IPS-NIHi7 (cell line): ENCODE data around the gene PELI2.

Experiments
- DNase-seq: peaks from one replicate; pipeline ENCODE4 v3.0.0; 2012; ENCODE audit warnings: mixed read lengths; ENCODE audit errors: extremely low spot score

PELI2 gene

GRCh38 chr14:56205881-56206280 is 87.7 kb downstream of the PELI2 start:
- no peak for DNase-seq

GRCh38 chr14:56206596-56206995 is 88.4 kb downstream of the PELI2 start:
- DNase-seq = no peak

DNA sequence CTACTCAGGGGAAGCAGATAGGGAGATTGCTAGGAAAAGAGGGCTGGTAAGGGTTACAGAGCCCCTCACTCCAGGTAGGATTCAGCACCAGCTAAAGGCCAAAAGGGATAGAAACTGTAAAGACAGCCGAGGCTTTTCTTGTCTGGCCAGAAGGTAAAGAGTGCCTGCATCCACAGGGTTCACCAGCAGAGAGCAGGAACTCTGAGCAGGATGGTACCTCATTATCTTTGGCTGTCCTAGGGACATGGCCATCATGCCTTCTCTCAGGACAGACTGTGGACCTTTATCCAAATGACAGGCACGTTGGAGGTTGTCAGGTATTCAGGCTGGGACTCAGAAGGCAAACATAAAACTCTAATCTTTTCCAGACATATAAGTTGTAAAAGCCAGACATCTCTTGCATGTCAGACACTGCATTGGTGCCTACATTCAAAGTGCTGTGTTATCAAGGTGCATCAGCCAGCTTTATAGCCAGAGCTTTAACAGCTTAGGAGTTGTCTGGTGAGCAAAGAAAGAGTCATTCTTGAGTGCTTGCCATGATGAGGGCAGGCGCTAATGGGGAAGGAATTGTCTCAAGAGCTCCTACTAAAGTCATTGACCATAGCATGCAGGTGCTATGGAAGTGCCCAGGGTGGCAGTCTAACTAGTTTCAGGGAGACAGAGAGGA is 89.5 kb downstream of the PELI2 start:
- no peak for DNase-seq

DNA sequence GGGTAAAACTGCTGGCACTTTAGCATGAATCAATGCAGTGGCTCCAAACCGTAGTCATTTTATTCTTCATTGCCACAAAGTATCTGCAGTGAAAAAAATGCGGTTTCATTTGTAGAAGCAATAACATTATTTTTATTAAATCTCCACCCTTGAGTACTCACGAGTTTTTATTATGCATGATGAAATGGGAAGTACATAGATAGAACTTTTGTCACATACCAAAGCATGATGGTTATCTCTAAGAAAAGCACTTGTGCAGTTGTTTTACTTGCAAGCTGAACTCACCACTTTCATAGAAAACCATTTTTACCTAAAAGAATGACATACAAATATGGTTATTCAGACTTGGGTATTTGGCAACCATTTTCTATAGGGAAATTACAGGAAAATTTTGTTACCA is 90.3 kb downstream of the PELI2 start:
- DNase-seq = no peak

DNA sequence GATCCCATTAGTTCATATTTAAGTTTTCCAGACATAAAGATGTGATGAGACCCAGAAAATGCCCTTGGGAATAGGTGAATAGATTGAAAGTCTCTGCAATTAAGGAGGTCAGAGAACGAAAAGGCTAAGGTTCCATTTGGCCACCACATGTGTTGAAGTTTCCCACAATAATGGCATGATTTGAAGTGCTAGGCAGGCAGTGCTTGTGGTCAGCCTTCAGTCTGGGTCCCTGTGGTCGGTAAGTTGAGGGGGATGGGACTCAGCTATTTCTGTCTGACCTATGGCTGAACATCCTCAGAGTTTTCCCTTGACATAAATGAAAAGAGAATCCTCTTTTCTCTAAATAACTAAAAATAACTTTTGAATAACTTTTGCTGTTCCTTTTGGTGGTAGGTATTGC is 92.4 kb downstream of the PELI2 start:
- DNase-seq = no peak

- no peak for DNase-seq
These were observed 92.9 kb downstream of the PELI2 start for GRCh38 chr14:56211084-56211483.

DNA sequence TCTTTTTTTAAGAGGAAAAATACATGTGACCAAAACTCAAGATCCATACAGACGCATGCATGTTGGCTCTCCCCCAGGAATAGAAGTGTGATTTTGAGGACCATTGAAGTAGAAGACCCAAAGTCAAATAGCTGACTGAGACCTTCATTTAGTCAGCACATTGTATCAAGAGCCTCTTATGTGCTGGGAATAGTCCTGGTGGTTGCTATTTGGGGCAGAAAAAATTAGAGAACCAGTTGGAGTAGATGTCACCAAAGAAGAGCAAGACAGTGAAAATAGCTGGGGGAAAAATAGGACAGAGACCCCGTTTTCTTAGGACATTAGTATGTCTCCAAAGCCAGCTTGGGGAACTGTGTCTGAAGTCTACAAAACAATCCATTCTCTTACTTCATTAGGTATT is 93.6 kb downstream of the PELI2 start:
- no peak for DNase-seq

DNA sequence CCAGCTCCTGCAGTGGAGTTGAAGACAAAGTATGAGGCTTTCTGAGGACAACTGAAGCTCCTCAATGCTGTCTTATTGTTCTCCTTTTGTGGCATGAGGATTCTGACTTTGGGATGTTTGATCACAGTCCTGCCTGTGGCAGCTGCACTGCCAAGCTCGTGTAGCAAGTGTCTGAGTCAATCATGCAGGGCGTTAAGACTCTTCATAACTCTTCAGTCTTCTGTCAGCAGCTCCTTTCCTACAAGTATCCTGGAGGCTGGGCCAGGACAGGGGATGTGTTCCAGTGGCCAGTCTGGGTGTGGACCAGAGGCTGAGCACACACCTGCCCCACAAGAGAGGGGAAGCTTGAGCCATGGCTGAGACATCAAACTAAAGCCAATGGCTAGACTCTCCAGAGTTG is 94.3 kb downstream of the PELI2 start:
- DNase-seq = no peak

GRCh38 chr14:56213306-56213705 is 95.1 kb downstream of the PELI2 start:
- no peak for DNase-seq

DNA sequence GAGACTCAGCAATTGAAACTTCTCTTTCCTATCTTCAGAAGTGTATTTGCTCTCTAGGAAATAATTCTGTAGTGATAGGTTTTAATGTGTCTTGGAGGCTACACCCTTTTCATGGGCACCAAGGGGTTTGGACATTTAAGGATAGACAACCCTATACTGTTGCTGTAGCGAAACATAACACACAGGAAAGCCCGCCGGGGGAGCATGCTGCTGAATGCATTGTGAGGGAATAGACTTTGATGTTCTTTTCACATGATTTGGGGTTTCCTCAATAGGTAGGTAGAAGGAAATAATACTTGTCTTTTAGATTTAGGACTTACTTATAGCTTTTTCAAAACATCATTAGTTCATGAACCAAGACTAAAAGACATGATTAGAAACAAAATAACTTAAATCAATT is 97.0 kb downstream of the PELI2 start:
- DNase-seq = no peak

DNA sequence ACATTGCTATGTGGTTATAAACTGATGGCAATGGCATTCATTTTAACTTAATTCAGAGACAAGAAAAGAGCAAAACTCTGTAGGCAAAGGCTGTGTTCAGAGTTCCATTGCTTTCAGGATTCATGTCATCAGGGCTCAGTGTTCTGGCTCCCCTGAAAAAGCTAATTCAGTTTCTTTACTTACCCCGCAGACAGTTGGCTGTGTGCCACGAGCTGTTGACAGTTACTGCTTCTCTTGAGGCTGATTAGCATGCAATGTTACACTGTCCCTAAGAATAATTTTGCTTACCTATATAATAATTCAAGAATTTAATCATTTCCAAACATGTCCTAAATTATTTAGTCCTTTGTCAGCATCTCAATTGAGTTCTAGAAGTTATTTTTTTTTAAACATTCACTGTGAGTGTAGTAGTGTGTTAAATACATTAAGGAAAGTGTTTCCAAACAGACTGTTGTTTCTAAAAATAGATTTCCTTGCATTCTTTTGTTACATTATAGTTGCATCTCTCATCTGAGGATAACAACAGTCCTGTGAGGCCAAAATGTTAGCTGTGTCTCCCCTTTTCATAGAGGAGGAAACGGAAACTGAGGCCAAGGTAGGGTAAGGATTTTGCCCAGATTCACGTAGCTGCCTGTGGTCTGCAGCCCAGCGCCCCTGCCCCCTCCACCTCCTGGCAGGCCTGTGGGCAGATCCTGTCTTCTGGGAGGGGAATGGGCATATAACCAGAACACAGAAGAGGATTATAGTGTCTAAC is 98.6 kb downstream of the PELI2 start:
- no peak for DNase-seq

- DNase-seq = no peak
These were observed 99.3 kb downstream of the PELI2 start for GRCh38 chr14:56217380-56218045.

- no peak for DNase-seq
These were observed 101.6 kb downstream of the PELI2 start for GRCh38 chr14:56219666-56220413.

DNA sequence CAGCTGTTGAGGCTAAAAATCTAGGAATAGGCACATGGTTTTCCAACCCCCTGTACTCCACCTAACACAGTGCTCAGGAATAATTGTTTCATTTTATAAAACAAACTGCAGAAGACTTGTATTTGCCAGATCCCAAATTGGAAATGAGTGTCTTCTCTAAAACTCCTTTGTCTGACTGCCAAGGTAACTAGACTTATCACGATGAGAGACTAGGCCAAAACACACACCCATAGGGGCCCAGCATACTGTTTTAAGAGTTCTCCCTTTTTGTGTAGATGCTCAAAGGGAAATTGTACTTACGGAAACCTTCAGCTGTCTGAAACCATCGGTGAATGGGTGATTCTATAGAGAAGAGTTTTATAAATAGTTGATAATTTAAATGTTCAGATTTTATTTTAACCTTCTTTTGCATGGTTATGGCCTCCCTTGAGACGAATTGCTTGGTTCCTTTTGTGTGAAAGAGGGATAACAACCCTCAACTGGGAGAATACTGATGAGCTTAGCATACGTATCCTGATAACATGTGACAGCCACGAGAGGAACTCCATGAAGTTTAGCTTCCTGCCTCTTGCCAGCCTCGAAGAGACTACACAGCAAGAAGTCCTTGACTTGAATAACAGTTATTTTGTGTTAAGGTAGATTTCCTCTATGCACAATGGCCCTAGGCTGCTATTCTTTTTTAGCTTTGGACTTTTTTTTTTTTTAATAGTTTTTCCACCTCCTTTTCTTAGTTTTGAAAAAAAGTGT is 103.3 kb downstream of the PELI2 start:
- DNase-seq = no peak

DNA sequence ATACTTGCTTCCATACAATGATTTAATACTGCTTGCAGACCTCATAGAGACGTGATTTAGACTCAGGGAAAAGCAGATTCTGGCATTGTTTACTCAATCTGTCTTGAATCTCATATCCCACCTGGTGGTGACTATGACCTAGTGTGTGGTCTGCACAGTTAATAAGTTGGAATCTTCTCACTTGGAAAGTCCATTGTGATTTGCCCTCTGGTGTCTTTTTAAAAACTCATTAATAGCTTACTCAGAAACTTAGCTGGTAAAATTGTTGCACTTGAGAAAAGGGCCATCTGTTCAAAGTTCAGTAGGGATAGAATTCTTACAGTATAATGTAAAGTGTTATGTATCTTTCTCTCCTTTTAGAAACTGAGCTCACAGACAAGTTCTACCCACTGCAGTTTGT is 106.0 kb downstream of the PELI2 start:
- no peak for DNase-seq

- no peak for DNase-seq
These were observed 106.8 kb downstream of the PELI2 start for GRCh38 chr14:56224691-56225681.

- no peak for DNase-seq
These were observed 117.2 kb downstream of the PELI2 start for GRCh38 chr14:56235388-56235787.

DNA sequence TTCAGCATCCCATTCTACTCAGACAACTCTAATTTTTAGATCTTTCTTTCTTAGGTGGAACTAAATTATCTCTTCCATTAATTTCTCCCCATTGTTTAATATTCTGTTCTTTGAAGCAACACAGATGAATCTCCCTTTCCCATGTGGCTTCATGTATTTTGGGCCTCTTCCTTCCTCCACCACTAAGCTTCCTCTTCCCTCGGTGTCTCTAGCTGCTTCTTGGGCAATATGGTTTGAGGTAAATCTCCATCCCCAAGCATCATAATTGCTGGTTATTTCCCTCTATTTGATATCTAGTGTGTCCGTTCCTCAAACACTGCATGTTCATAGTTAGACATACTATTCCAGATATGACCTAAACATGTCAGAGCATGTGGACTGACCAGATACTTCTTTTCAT is 119.2 kb downstream of the PELI2 start:
- no peak for DNase-seq

DNA sequence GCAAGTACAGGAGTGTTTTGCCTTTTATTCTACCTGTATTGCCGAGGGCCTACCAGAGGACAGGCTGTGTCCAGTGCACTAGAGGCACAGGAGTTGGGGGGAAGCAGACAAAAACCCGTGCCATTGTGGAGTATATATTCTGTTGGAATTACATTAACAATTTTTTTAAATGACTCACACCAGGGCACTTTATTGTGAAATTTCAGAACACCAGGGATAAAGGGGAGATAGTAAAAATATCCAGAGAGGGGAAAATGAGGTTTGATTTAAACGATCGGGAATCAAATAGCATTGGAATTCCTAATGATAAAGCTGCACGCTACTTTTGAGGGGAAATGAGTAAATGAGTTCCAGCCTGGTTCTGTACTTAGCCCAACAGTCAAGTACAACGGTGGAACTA is 123.2 kb downstream of the PELI2 start:
- DNase-seq = no peak

DNA sequence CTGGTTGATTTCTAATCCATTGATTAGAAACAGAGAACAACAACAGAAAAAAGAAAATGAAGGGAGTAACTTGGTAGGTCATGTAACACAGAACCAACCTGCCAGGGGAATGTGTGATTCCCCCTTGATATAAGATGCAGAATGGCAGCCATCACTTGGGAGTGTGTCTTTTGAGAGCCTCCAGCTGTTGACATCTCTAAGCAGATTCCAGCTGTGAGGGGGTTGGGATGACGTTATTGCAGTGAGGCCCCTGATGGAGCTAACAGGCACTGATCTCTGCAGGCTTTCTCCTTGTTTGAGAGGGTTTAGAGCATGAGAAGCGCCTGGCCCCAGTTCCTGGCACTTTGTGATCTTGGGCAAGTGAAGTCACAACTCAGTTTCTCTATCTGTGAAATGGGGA is 124.9 kb downstream of the PELI2 start:
- no peak for DNase-seq
